OCI-LY1 (cell line): ENCODE results near the gene FKBP9.
A peak's percentile ranks its signal among the peaks of the same experiment; 100 is the strongest.

Source experiments
- H2AFZ ChIP-seq: fragments of 200-600 bp; sonication (generic), shearing (Covaris generic); 2 replicates; pipeline ENCODE4 v1.6.0; 2014; ENCODE audit warnings: antibody characterized with exemption, mild to moderate bottlenecking, low read length
- H3F3A ChIP-seq: fragments of 200-600 bp; sonication (generic), shearing (Covaris generic); 2 replicates; pipeline ENCODE4 v1.6.0; 2014; ENCODE audit warnings: mild to moderate bottlenecking, antibody characterized with exemption, low read length, moderate library complexity; ENCODE audit not compliant: insufficient read depth
- H3K27ac ChIP-seq: fragments of 200-600 bp; sonication (generic); 2 replicates; pipeline ENCODE4 v1.5.1; 2014; ENCODE audit warnings: low read length, mixed run types, mild to moderate bottlenecking, low read depth; ENCODE audit not compliant: poor library complexity, severe bottlenecking
- H3K27me3 ChIP-seq: fragments of 200-600 bp; sonication (generic); 2 replicates; pipeline ENCODE4 v1.6.0; 2014; ENCODE audit warnings: antibody characterized with exemption, mild to moderate bottlenecking, low read length, moderate library complexity; ENCODE audit not compliant: insufficient read depth
- H3K36me3 ChIP-seq: fragments of 200-600 bp; sonication (generic); 2 replicates; pipeline ENCODE4 v1.6.1; 2014; ENCODE audit warnings: mild to moderate bottlenecking, antibody characterized with exemption, low read length, moderate library complexity, mixed read lengths; ENCODE audit not compliant: insufficient read depth
- H3K4me1 ChIP-seq: fragments of 200-600 bp; sonication (generic); 2 replicates; pipeline ENCODE4 v1.5.1; 2014; ENCODE audit warnings: mild to moderate bottlenecking, low read length, moderate library complexity; ENCODE audit not compliant: insufficient read depth, severe bottlenecking
- H3K4me2 ChIP-seq: fragments of 200-600 bp; sonication (generic), shearing (Covaris generic); 2 replicates; pipeline ENCODE4 v1.6.1; 2014; ENCODE audit warnings: low read length
- H3K4me3 ChIP-seq: fragments of 200-600 bp; sonication (generic); 2 replicates; pipeline ENCODE4 v1.5.1; 2014; ENCODE audit warnings: low read length, low read depth, mild to moderate bottlenecking, mixed read lengths; ENCODE audit not compliant: poor library complexity, severe bottlenecking
- H3K79me2 ChIP-seq: fragments of 200-600 bp; shearing (Covaris generic); 2 replicates; pipeline ENCODE4 v1.6.1; 2016; ENCODE audit warnings: mixed run types, low read length, mixed read lengths; ENCODE audit not compliant: insufficient read depth
- H3K9ac ChIP-seq: fragments of 200-600 bp; sonication (generic), shearing (Covaris generic); 2 replicates; pipeline ENCODE4 v1.6.1; 2014; ENCODE audit warnings: mild to moderate bottlenecking, low read length, mixed read lengths
- H3K9me2 ChIP-seq: fragments of 200-600 bp; sonication (generic), shearing (Covaris generic); 2 replicates; pipeline ENCODE4 v1.6.1; 2014; ENCODE audit warnings: low read depth, mild to moderate bottlenecking, low read length, mixed read lengths
- H3K9me3 ChIP-seq: fragments of 200-600 bp; shearing (Covaris generic); 2 replicates; pipeline ENCODE4 v1.6.1; 2014; ENCODE audit warnings: low read length, mixed read lengths
- H4K20me1 ChIP-seq: fragments of 200-600 bp; sonication (generic), shearing (Covaris generic); 2 replicates; pipeline ENCODE4 v1.6.0; 2016; ENCODE audit warnings: mild to moderate bottlenecking, low read length; ENCODE audit not compliant: insufficient read depth
- CTCF ChIP-seq: fragments of 200-600 bp; sonication (generic), shearing (Covaris generic); IDR thresholded peaks from 2 replicates; pipeline ENCODE4 v1.5.1; 2017; ENCODE audit warnings: mild to moderate bottlenecking, antibody characterized with exemption, low read length, moderate library complexity, mixed read lengths
- EZH2 ChIP-seq: fragments of 200-600 bp; sonication (generic), shearing (Covaris generic); IDR thresholded peaks from 2 replicates; pipeline ENCODE4 v1.8.0; 2017; ENCODE audit warnings: borderline replicate concordance, mixed run types, mild to moderate bottlenecking, antibody characterized with exemption, low read length, moderate library complexity, mixed read lengths

Gene FKBP9

GRCh38 chr7:33041631-33042428, 84.6 kb downstream of the FKBP9 start:
- peaks cover 97% of the 10 kb centered on the region for H3K79me2 ChIP-seq
- peak overlapping the region; percentile 82 for H3K4me2 ChIP-seq
- peaks cover 44% of the 10 kb centered on the region for H3K4me1 ChIP-seq
- no peaks in the 10 kb centered on the region for H4K20me1 ChIP-seq
- H2AFZ ChIP-seq = no peak overlapping the region
- no peak overlapping the region for H3K4me3 ChIP-seq
- no peaks in the 10 kb centered on the region for H3K9me2 ChIP-seq
- H3K9me3 ChIP-seq = no peaks in the 10 kb centered on the region
- H3K9ac ChIP-seq = no peak overlapping the region
- H3K27me3 ChIP-seq = no peaks in the 10 kb centered on the region
- no peak for TF ChIP-seq EZH2
- no peaks in the 10 kb centered on the region for H3K36me3 ChIP-seq
- H3K27ac ChIP-seq = peak overlapping the region; percentile 79
- 0 out of 2 replicates have a peak, but pooled peaks cover 14% of the 10 kb centered on the region for H3F3A ChIP-seq

DNA sequence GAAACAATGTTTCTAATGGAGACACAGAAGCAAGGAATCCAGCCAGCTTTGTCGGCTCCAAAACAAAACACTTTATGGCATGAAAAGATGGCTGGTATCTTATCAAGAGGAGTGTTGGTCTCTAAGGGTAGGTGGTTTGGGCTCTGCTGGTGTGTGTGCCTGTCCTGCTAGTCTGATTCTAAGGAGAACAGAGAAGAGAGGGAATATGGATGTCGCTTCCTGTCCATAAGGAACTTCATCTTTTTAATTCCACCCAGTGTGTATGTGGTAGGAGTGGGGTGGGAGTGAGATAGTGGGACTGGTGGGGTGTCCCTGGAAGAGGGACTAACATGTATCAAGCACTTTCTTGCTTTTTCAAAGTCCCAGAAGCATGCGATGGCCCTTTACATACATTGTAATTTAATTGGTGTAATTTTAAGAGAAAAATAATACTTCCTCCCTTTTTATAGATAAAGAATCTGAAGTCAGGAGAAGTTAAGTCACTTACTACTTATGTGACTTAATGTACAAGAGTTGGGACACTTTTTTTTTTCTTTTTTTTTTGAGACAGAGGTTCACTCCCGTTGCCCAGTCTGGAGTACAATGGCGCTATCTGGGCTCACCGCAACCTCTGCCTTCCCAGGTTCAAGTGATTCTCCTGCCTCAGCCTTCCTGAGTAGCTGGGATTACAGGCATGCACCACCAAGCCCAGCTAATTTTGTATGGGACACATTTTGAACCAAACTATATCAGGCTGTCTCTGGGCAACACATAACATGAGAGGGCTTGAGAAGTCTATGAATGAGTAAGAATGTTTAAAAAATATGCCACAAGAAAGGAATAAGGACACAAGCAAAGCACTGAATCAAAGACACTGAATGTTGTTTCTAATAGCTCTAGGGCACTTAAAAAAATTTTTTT, 86.5 kb downstream of the FKBP9 start:
- no peaks in the 10 kb centered on the region for H4K20me1 ChIP-seq

GRCh38 chr7:33044401-33044718, 87.1 kb downstream of the FKBP9 start:
- TF ChIP-seq CTCF (no peak), EZH2 (no peak)
- Histone ChIP-seq H3K9me2 (no peaks in the 10 kb centered on the region), H2AFZ (no peak overlapping the region), H3K27ac (no peak overlapping the region), H3K9me3 (no peaks in the 10 kb centered on the region), H4K20me1 (no peaks in the 10 kb centered on the region), H3K4me2 (no peak overlapping the region), H3F3A (0 out of 2 replicates have a peak, but pooled peaks cover 14% of the 10 kb centered on the region), H3K79me2 (peaks cover 97% of the 10 kb centered on the region), H3K9ac (no peak overlapping the region), H3K36me3 (no peaks in the 10 kb centered on the region), H3K27me3 (no peaks in the 10 kb centered on the region), H3K4me3 (no peak overlapping the region), H3K4me1 (peaks cover 29% of the 10 kb centered on the region)

More for the DNA sequence above, 86.5 kb downstream of the FKBP9 start:
- H3K9ac ChIP-seq = no peak overlapping the region
- peak overlapping the region; percentile 4 for H3K27ac ChIP-seq
- H3K36me3 ChIP-seq = no peaks in the 10 kb centered on the region
- H3K4me3 ChIP-seq = no peak overlapping the region
- no peaks in the 10 kb centered on the region for H3K9me2 ChIP-seq
- H3F3A ChIP-seq = 0 out of 2 replicates have a peak, but pooled peaks cover 14% of the 10 kb centered on the region
- H3K4me1 ChIP-seq = peaks cover 35% of the 10 kb centered on the region
- no peaks in the 10 kb centered on the region for H3K27me3 ChIP-seq
- peaks cover 97% of the 10 kb centered on the region for H3K79me2 ChIP-seq
- no peaks in the 10 kb centered on the region for H3K9me3 ChIP-seq
- TF ChIP-seq EZH2 (no peak), CTCF (no peak)
- no peak overlapping the region for H3K4me2 ChIP-seq
- no peak overlapping the region for H2AFZ ChIP-seq
